ENCODE measurements around the gene EME1. TPM values are rescaled to one million over a fixed set of nuclear protein-coding genes. Genes with fewer than 3 reads are reported as not detected.
A peak's percentile ranks its signal among the peaks of the same experiment; 100 is the strongest.
"Not testable (repeated sequence)": the region's sequence is repeated elsewhere in the genome, so short reads cannot be mapped to it uniquely, and the experiment has no call there.

Gene EME1
- total and polyA plus RNA-seq, 2 experiments from 2014 or later = 5.2 to 13.4 TPM

GRCh38 chr17:50412188-50412732, 39.2 kb downstream of the EME1 start:
- Histone ChIP-seq H3K9me3 (ENCODE audit: low read depth) (no peaks in the 10 kb centered on the region), H3K4me1 (ENCODE audit: low read depth) (no peaks in the 10 kb centered on the region), H3K27ac (no peak overlapping the region), H3K36me3 (no peaks in the 10 kb centered on the region), H3K27me3 (no peaks in the 10 kb centered on the region), H3K4me3 (no peak overlapping the region)
- TF ChIP-seq, protein P1, sequence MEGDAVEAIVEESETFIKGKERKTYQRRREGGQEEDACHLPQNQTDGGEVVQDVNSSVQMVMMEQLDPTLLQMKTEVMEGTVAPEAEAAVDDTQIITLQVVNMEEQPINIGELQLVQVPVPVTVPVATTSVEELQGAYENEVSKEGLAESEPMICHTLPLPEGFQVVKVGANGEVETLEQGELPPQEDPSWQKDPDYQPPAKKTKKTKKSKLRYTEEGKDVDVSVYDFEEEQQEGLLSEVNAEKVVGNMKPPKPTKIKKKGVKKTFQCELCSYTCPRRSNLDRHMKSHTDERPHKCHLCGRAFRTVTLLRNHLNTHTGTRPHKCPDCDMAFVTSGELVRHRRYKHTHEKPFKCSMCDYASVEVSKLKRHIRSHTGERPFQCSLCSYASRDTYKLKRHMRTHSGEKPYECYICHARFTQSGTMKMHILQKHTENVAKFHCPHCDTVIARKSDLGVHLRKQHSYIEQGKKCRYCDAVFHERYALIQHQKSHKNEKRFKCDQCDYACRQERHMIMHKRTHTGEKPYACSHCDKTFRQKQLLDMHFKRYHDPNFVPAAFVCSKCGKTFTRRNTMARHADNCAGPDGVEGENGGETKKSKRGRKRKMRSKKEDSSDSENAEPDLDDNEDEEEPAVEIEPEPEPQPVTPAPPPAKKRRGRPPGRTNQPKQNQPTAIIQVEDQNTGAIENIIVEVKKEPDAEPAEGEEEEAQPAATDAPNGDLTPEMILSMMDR (IDR thresholded peaks at IDR 0.05; ENCODE audit: low read depth, low read length) = no peak
- no peak for DNase-seq (ENCODE audit: low read depth in 1 of 2, low spot score in 1 of 2)

- DNase-seq (ENCODE audit: low read depth in 1 of 2, low spot score in 1 of 2) = no peak
- TF ChIP-seq, protein P1 (IDR thresholded peaks at IDR 0.05; ENCODE audit: low read depth, low read length) = no peak
- Histone ChIP-seq H3K4me1 (ENCODE audit: low read depth) (no peaks in the 10 kb centered on the region), H3K27me3 (no peaks in the 10 kb centered on the region), H3K4me3 (no peak overlapping the region), H3K9me3 (ENCODE audit: low read depth) (no peaks in the 10 kb centered on the region), H3K27ac (no peak overlapping the region), H3K36me3 (no peaks in the 10 kb centered on the region)
These were observed 41.8 kb downstream of the EME1 start for GRCh38 chr17:50414808-50415207.

DNA sequence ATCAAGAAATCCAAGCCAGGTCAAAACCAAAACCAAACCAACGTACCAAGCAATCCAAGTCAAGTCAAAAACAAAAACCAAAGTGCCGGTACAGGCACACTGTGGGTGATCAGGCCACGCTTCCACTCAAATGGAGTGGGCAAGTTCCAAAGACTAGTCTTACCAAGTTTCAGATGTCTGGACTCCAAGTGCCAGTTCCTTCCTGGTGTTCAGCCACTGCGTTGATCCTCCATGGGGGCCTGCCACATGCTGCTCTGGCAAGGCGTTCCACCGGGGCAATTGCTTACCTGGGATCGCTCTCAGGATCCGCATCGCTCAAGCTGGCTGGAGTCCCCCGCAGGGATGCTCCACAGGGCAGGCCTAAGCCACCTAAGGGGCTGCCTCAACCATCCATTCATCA, 46.5 kb downstream of the EME1 start:
- H3K4me1 ChIP-seq (ENCODE audit: low read depth); H3K36me3 ChIP-seq; H3K9me3 ChIP-seq (ENCODE audit: low read depth); H3K4me3 ChIP-seq; H3K27ac ChIP-seq; H3K27me3 ChIP-seq; DNase-seq (ENCODE audit: low read depth in 1 of 2, low spot score in 1 of 2): not testable (repeated sequence)

DNA sequence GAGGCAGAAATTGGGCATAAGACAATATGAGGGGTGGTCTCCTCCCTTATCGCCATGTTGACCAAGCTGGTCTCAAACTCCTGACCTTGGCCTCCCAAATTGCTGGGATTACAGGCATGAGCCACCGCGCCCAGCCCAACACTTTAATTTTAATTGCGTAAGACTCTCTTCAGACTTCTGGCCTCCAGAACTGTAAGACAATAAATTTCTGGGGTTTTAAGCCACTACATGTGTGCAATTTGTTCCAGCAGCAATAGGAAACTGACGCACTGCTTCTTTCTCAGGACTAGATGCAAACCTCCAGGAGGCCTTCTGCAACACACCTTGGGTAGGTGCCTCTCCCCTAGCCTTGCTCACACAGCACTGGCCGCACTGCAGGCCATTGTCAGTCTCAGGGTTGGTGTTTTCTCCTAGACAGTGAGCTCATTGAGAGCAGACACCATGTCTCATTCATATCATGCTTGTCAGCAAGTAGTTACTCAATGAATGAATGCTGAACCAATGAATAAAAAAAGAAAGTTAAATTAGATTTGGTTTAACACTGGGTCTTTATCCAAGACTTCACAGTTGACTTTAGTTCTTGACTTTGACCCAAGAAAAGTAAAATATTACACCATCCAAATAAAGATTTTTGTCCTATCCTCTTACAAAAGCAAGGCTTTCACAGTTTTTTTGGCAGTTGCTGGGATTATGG, 47.5 kb downstream of the EME1 start:
- DNase-seq (ENCODE audit: low read depth in 1 of 2, low spot score in 1 of 2) = peak in 1 of 2 donors; percentile 45
- TF ChIP-seq, protein P1 (IDR thresholded peaks at IDR 0.05; ENCODE audit: low read depth, low read length) = no peak
- H3K27ac ChIP-seq = no peak overlapping the region

DNA sequence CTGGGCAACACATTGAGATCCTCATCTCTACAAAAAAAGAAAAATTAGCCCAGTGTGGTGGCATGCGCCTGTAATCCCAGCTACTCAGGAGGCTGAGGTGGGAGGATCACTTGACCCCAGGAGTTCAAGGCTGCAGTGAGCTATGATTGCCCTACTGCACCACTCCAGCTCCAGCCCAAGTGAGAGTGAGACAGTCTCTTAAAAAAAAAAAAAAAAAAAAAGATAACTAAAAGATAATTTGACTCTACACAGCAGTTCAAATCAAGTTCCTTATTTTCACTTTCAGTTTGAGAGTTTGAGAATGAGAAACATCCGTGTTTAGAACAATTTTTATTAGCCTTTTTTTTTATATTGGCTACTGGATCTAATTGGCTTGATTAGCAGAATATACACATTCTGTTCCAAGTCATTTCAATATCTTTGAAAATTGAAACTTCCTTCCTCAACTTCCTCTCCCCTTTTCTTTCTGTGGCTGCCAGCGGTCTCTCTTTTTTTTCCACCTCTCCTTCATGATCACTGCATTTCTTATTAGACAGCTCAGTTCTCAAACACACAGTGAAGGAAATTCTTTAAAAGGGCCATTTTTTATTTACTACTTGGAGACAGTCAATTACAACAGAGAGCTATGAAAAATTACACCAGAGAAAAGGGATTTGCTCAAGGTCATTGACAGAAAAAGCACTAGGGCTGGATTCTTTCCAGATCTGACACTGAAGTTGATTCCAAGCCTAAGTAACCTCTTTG, 48.5 kb downstream of the EME1 start:
- Histone ChIP-seq H3K4me1 (ENCODE audit: low read depth) (peaks cover 20% of the 10 kb centered on the region), H3K36me3 (no peaks in the 10 kb centered on the region), H3K27me3 (no peaks in the 10 kb centered on the region), H3K9me3 (ENCODE audit: low read depth) (no peaks in the 10 kb centered on the region), H3K27ac (peak overlapping the region; percentile 70), H3K4me3 (no peak overlapping the region)
- DNase-seq (ENCODE audit: low read depth in 1 of 2, low spot score in 1 of 2) = peak in 1 of 2 donors; percentile 54
- TF ChIP-seq, protein P1 (IDR thresholded peaks at IDR 0.05; ENCODE audit: low read depth, low read length) = no peak

More for the DNA sequence above, 47.5 kb downstream of the EME1 start:
- no peaks in the 10 kb centered on the region for H3K27me3 ChIP-seq
- no peaks in the 10 kb centered on the region for H3K36me3 ChIP-seq
- no peak overlapping the region for H3K4me3 ChIP-seq
- peaks cover 18% of the 10 kb centered on the region for H3K4me1 ChIP-seq (ENCODE audit: low read depth)
- no peaks in the 10 kb centered on the region for H3K9me3 ChIP-seq (ENCODE audit: low read depth)

DNA sequence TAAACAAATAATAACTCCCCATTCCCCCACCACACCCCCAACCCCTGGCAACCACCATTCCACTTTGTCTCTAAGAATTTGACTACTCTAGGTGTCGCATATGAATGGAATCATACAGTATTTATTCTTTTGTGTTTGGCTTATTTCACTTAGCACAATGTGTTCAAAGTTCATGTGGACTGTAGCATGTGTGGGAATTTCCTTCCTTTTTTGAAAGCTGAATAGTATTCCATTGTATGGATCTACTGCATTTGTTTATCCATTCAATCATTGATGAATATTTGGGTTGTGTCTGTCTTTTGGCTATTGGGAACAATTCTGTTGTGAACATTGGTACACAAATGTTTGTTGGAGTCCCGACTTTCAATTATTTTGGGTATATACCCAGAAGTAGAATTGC, 49.7 kb downstream of the EME1 start:
- TF ChIP-seq, protein P1 (IDR thresholded peaks at IDR 0.05; ENCODE audit: low read depth, low read length) = no peak
- Histone ChIP-seq H3K9me3 (ENCODE audit: low read depth) (no peaks in the 10 kb centered on the region), H3K27ac (no peak overlapping the region), H3K27me3 (no peaks in the 10 kb centered on the region), H3K4me3 (no peak overlapping the region), H3K4me1 (ENCODE audit: low read depth) (peaks cover 25% of the 10 kb centered on the region), H3K36me3 (no peaks in the 10 kb centered on the region)
- DNase-seq (ENCODE audit: low read depth in 1 of 2, low spot score in 1 of 2) = no peak
